ENCODE measurements around the gene OR2M2. TPM values are rescaled to one million over a fixed set of nuclear protein-coding genes. Genes with fewer than 3 reads are reported as not detected.

Gene OR2M2
- total and polyA plus RNA-seq, 2 of the 8 experiments (the other 6 are each of a cell fraction or from before 2014, with no cell fraction given), result not detected

DNA sequence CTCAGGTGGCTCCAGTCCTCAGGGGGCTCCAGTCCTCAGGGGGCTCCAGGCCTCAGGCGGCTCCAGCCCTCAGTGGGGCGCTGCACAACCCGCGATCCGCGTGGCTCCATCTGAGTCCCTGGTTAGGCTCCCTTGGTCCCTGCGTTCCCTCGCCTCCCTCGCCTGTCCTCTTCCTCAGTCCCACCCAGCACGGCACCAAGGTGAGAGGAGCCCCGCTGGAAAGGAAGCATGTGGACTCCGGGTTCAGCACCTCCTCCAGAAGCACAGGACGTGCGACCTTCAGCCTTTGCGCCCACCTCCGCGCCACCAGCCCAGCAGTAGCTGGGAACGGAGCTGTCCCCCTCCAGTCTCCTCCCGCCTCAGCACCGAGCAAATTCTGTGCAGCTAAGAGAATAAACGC lies 37.8 kb upstream of the OR2M2 start:
- Histone ChIP-seq H4K20me1 (replicated peaks in 1 of 2; ENCODE audit: control insufficient read depth in 1 of 2, insufficient read depth in 2 of 2, low read length in 2 of 2) (no peaks in the 10 kb centered on the region), H3K23ac (ENCODE audit: insufficient read length) (no peak overlapping the region), H3K4me2 (ENCODE audit: insufficient read depth in 1 of 2, low read depth in 2 of 2, low read length in 2 of 2) (no peak overlapping the region), H2BK12ac (ENCODE audit: low read depth, low read length) (no peak overlapping the region), H4K8ac (ENCODE audit: extremely low read depth, insufficient read depth, low read length) (no peak overlapping the region), H3K4ac (replicated peaks; ENCODE audit: insufficient read length, low read depth, low read length) (no peak overlapping the region), H4K5ac (ENCODE audit: insufficient read length, low read depth, low read length) (no peak overlapping the region), H2BK20ac (ENCODE audit: low read length) (no peak overlapping the region), H2BK120ac (replicated peaks; ENCODE audit: low read depth, low read length) (no peak overlapping the region), H2AFZ (ENCODE audit: low read length) (no peak overlapping the region), H3K23me2 (ENCODE audit: low read depth, low read length) (no peaks in the 10 kb centered on the region), H3K27me3 (replicated peaks in 1 of 4; ENCODE audit: control insufficient read depth in 3 of 4, extremely low read depth in 1 of 4, insufficient read depth in 3 of 4, low read length in 3 of 4) (no peaks in the 10 kb centered on the region), H3K79me1 (ENCODE audit: low read depth, low read length) (no peaks in the 10 kb centered on the region), H3K36me3 (ENCODE audit: control insufficient read depth in 2 of 4, insufficient read depth in 4 of 4, low read length in 3 of 4) (no peaks in the 10 kb centered on the region), H3K4me3 (ENCODE audit: extremely low read depth in 1 of 4, insufficient read depth in 2 of 4, low read depth in 3 of 4, low read length in 4 of 4) (no peak overlapping the region), H3K56ac (replicated peaks; ENCODE audit: insufficient read length, low read depth, low read length) (no peak overlapping the region), H3K27ac (ENCODE audit: low read depth, low read length) (no peak overlapping the region), H3K9ac (replicated peaks in 1 of 4; ENCODE audit: extremely low read depth in 1 of 4, low read depth in 3 of 4, low read length in 3 of 4) (no peak overlapping the region; a peak in 1 of 7 replicates), H2BK15ac (ENCODE audit: low read length) (no peak overlapping the region), H3K4me1 (replicated peaks in 1 of 4; ENCODE audit: control insufficient read depth in 3 of 4, insufficient read depth in 4 of 4, low read length in 3 of 4) (no peaks in the 10 kb centered on the region), H2BK5ac (ENCODE audit: low read depth, low read length) (no peak overlapping the region), H3K79me2 (ENCODE audit: control insufficient read depth in 1 of 2, insufficient read depth in 2 of 2, low read length in 2 of 2) (no peaks in the 10 kb centered on the region), H4K91ac (replicated peaks; ENCODE audit: insufficient read length, low read length) (no peak overlapping the region), H3K9me3 (ENCODE audit: insufficient read depth in 2 of 2, low read depth in 1 of 2, low read length in 1 of 2) (peaks cover 36 to 44% of the 10 kb centered on the region in 2 experiments), H3K18ac (ENCODE audit: extremely low read depth, low read length) (no peak overlapping the region), H2AK5ac (ENCODE audit: low read depth, low read length) (no peak overlapping the region), H3K14ac (ENCODE audit: insufficient read length) (no peak overlapping the region)
- DNase-seq (ENCODE audit: low read depth in 1 of 2, low spot score in 2 of 2) (no peak), FAIRE-seq (no peak)
- TF ChIP-seq BCL11A (IDR thresholded peaks at IDR 0.05; ENCODE audit: low read depth in 2 of 2, low read length in 2 of 2) (no peak), SIRT6 (IDR thresholded peaks at IDR 0.05; ENCODE audit: low read length) (no peak), NRF1 (IDR thresholded peaks at IDR 0.05; ENCODE audit: low read depth, low read length) (no peak), EGR1 (IDR thresholded peaks at IDR 0.05; ENCODE audit: borderline replicate concordance, low read depth, low read length) (no peak), TCF12 (IDR thresholded peaks at IDR 0.05; ENCODE audit: low read depth, low read length) (no peak), JUN (IDR thresholded peaks at IDR 0.05; ENCODE audit: low read depth, low read length) (no peak), TAF1 (IDR thresholded peaks at IDR 0.05; ENCODE audit: low read depth, low read length) (no peak), POU5F1 (IDR thresholded peaks at IDR 0.05; ENCODE audit: low read depth, low read length) (no peak), FOSL1 (IDR thresholded peaks at IDR 0.05; ENCODE audit: insufficient read depth, low read depth, low read length) (no peak), TAF7 (optimal IDR thresholded peaks at IDR 0.05; ENCODE audit: borderline replicate concordance, low read depth, low read length) (no peak), CHD2 (IDR thresholded peaks at IDR 0.05; ENCODE audit: low read length) (no peak), CHD1 (IDR thresholded peaks at IDR 0.05; ENCODE audit: low read depth, low read length) (no peak), USF2 (IDR thresholded peaks at IDR 0.05; ENCODE audit: low read length) (no peak), YY1 (IDR thresholded peaks at IDR 0.05; ENCODE audit: low read depth, low read length) (no peak), POLR2A (IDR thresholded peaks at IDR 0.05; ENCODE audit: control extremely low read depth in 1 of 2, low read depth in 2 of 2, low read length in 2 of 2) (no peak), RXRA (IDR thresholded peaks at IDR 0.05; ENCODE audit: insufficient read depth, low read depth, low read length) (no peak)
- CTCF ChIA-PET (ENCODE audit: partially characterized antibody), result no interaction called here
- WGBS, 2 experiments (ENCODE audit: extremely low coverage in 1 of 2, insufficient coverage in 1 of 2, insufficient read length in 1 of 2, insufficient replicate concordance in 2 of 2, low coverage in 1 of 2, low lambda C conversion rate in 2 of 2, missing lambda C conversion rate in 1 of 2), result 92% methylated on average over 18 of the region's 21 CpGs; no CpG with 5 or more reads in 1 of the 2 experiments
- POLR2A ChIA-PET (ENCODE audit: partially characterized antibody), result no interaction called here
